PFSK-1 (cell line): ENCODE measurements around the gene ARHGAP18.

Experiments
- FOXP2 ChIP-seq: optimal IDR thresholded peaks from 2 replicates; pipeline ENCODE3; 2011; ENCODE audit warnings: borderline replicate concordance, control low read depth, inconsistent platforms; ENCODE audit not compliant: insufficient read depth; ENCODE audit errors: extremely low read length, extremely low read depth
- POLR2AphosphoS5 ChIP-seq: IDR thresholded peaks from 2 replicates; pipeline ENCODE4 v1.6.1; 2012; ENCODE audit warnings: low read depth, mild to moderate bottlenecking, control low read depth, low read length, moderate library complexity
- REST ChIP-seq, 2 experiments: IDR thresholded peaks; 2 replicates each; pipeline versions ENCODE4 v1.6.1 to v1.8.0; 2011 to 2012; ENCODE audit warnings: low read depth in 2 of 2, low read length in 2 of 2, control low read depth in 1 of 2, inconsistent platforms in 1 of 2, mild to moderate bottlenecking in 1 of 2, moderate library complexity in 1 of 2; ENCODE audit not compliant: insufficient read depth in 1 of 2
- SIN3A ChIP-seq: IDR thresholded peaks from 2 replicates; pipeline ENCODE4 v1.6.1; 2012; ENCODE audit warnings: mild to moderate bottlenecking, low read length, moderate library complexity, borderline replicate concordance; ENCODE audit not compliant: insufficient read depth
- TAF1 ChIP-seq: IDR thresholded peaks from 2 replicates; pipeline ENCODE4 v1.6.1; 2012; ENCODE audit warnings: low read length, control low read depth, borderline replicate concordance; ENCODE audit not compliant: insufficient read depth

ARHGAP18 gene

GRCh38 chr6:129583866-129584265 is 126.1 kb downstream of the ARHGAP18 start:
- no peak for TF ChIP-seq FOXP2
- no peak for TF ChIP-seq TAF1
- TF ChIP-seq SIN3A, result no peak
- TF ChIP-seq POLR2AphosphoS5, result no peak
- TF ChIP-seq REST (IDR thresholded peaks at IDR 0.05; ENCODE audit: insufficient read depth in 1 of 2, low read depth in 2 of 2, low read length in 2 of 2), result no peak

GRCh38 chr6:129578315-129578714 is 131.7 kb downstream of the ARHGAP18 start:
- TF ChIP-seq TAF1 (no peak), FOXP2 (no peak), POLR2AphosphoS5 (no peak), SIN3A (no peak), REST (IDR thresholded peaks at IDR 0.05; ENCODE audit: insufficient read depth in 1 of 2, low read depth in 2 of 2, low read length in 2 of 2) (no peak)

GRCh38 chr6:129577691-129578090 is 132.3 kb downstream of the ARHGAP18 start:
- TF ChIP-seq REST (IDR thresholded peaks at IDR 0.05; ENCODE audit: insufficient read depth in 1 of 2, low read depth in 2 of 2, low read length in 2 of 2), result no peak
- TF ChIP-seq POLR2AphosphoS5, result no peak
- TF ChIP-seq SIN3A, result no peak
- no peak for TF ChIP-seq FOXP2
- no peak for TF ChIP-seq TAF1

GRCh38 chr6:129576456-129576855 is 133.5 kb downstream of the ARHGAP18 start:
- no peak for TF ChIP-seq POLR2AphosphoS5
- no peak for TF ChIP-seq REST (IDR thresholded peaks at IDR 0.05; ENCODE audit: insufficient read depth in 1 of 2, low read depth in 2 of 2, low read length in 2 of 2)
- TF ChIP-seq SIN3A, result no peak
- no peak for TF ChIP-seq FOXP2
- TF ChIP-seq TAF1, result no peak
